Measurements from ENCODE around the gene N4BP2L2. TPM values are rescaled to one million over a fixed set of nuclear protein-coding genes. Genes with fewer than 3 reads are reported as not detected.

N4BP2L2 gene
- total and polyA plus RNA-seq, 2 of the 13 experiments (the other 11 are each of a cell fraction or from before 2014, with no cell fraction given) = 58.9 to 81.2 TPM

DNA sequence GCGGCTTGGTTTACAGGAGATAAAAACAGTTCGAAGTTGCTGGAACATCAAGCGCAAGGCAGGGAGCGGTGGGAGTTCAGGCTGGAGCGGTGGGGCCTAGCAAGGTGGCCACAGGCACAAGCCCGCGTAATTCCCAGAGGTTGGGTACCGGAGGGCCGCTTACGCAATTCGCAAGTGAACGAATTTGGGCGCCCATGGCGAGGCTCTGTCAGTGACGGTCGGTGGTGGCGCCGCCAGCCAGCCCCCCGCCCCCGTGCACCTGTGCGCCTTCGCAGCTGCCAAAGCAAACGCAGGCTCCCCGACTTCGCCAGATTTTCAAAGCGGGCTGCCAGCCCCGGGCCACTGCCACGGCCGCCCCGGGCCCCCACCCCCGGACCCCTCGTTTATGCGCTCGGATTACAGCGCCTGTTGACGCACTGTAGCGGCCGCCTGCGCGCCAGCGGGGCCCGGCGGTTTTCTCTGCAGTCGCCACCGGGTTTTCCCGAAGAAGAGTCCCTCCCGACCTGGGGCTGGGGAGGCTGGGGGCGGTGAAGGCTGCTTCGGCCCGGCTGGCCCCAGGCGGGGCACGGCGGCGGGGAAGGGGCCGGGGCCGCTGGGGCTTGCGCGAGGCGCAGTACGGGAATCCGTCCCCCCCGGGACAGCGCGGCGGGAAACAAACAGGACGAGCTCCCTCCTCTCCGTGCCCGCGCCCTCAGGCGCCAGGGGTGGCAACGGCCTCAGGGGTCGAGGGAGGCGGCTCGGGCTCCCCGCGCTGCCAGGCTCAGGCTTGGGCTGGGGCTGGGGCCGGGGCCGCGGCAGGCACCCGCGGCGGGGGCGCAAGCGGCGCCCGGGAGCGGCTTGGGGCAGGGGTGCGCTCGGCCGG, 111.4 kb downstream of the N4BP2L2 start (continued):
- TF ChIP-seq, protein P1, sequence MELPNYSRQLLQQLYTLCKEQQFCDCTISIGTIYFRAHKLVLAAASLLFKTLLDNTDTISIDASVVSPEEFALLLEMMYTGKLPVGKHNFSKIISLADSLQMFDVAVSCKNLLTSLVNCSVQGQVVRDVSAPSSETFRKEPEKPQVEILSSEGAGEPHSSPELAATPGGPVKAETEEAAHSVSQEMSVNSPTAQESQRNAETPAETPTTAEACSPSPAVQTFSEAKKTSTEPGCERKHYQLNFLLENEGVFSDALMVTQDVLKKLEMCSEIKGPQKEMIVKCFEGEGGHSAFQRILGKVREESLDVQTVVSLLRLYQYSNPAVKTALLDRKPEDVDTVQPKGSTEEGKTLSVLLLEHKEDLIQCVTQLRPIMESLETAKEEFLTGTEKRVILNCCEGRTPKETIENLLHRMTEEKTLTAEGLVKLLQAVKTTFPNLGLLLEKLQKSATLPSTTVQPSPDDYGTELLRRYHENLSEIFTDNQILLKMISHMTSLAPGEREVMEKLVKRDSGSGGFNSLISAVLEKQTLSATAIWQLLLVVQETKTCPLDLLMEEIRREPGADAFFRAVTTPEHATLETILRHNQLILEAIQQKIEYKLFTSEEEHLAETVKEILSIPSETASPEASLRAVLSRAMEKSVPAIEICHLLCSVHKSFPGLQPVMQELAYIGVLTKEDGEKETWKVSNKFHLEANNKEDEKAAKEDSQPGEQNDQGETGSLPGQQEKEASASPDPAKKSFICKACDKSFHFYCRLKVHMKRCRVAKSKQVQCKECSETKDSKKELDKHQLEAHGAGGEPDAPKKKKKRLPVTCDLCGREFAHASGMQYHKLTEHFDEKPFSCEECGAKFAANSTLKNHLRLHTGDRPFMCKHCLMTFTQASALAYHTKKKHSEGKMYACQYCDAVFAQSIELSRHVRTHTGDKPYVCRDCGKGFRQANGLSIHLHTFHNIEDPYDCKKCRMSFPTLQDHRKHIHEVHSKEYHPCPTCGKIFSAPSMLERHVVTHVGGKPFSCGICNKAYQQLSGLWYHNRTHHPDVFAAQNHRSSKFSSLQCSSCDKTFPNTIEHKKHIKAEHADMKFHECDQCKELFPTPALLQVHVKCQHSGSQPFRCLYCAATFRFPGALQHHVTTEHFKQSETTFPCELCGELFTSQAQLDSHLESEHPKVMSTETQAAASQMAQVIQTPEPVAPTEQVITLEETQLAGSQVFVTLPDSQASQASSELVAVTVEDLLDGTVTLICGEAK (IDR thresholded peaks at IDR 0.05) = no peak
- TF ChIP-seq, protein P1 (CRISPR knock-in tag; IDR thresholded peaks at IDR 0.05) = peak; percentile 56; the same call in 1 of the 2 replicates
- TF ChIP-seq KDM2A (CRISPR knock-in tag; IDR thresholded peaks at IDR 0.05; ENCODE audit: borderline replicate concordance, low read depth) = peak; percentile 47; the same call in 1 of the 2 replicates
- 0 out of 2 replicates have a peak, but pooled peaks have one; percentile 3 for TF ChIP-seq SP5 (CRISPR knock-in tag; IDR thresholded peaks at IDR 0.05; ENCODE audit: borderline replicate concordance, low read depth)
- TF ChIP-seq ZNF510 (CRISPR knock-in tag; IDR thresholded peaks at IDR 0.05; ENCODE audit: low read depth) = no peak
- TF ChIP-seq, protein P2, sequence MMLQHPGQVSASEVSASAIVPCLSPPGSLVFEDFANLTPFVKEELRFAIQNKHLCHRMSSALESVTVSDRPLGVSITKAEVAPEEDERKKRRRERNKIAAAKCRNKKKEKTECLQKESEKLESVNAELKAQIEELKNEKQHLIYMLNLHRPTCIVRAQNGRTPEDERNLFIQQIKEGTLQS (CRISPR knock-in tag; IDR thresholded peaks at IDR 0.05) = 0 out of 2 replicates have a peak, but pooled peaks have one; percentile 13
- TF ChIP-seq SRSF4 (IDR thresholded peaks at IDR 0.05; ENCODE audit: low read depth, low read length, poor library complexity, severe bottlenecking) = no peak
- 0 out of 2 replicates have a peak, but pooled peaks have one; percentile 12 for TF ChIP-seq RARA (CRISPR knock-in tag; IDR thresholded peaks at IDR 0.05)
- TF ChIP-seq ZNF674 (CRISPR knock-in tag; IDR thresholded peaks at IDR 0.05; ENCODE audit: low read depth) = no peak
- TF ChIP-seq GZF1 (CRISPR knock-in tag; IDR thresholded peaks at IDR 0.05) = 0 out of 2 replicates have a peak, but pooled peaks have one; percentile 48
- TF ChIP-seq KMT2B (CRISPR knock-in tag; IDR thresholded peaks at IDR 0.05) = peak; percentile 19; the same call in 1 of the 2 replicates
- TF ChIP-seq AHR (CRISPR knock-in tag; IDR thresholded peaks at IDR 0.05) = peak; percentile 18; the same call in 1 of the 2 replicates
- 0 out of 2 replicates have a peak, but pooled peaks have one; percentile 39 for TF ChIP-seq IRF2 (CRISPR knock-in tag; IDR thresholded peaks at IDR 0.05)
